ENCODE results near the gene MPP1.

GRCh38 chrX:154829926-154830442 is 24.7 kb upstream of the MPP1 start:
- no peak for TF ChIP-seq POLR2A (IDR thresholded peaks at IDR 0.05)
- no peak for TF ChIP-seq CTCF (IDR thresholded peaks at IDR 0.05 in 4 of 5, conservative IDR thresholded peaks at IDR 0.05 in 1 of 5)
